NCI-H2107 (cell line): Measurements from ENCODE around the gene OR2A2.

ENCODE experiments used
- DNase-seq: peaks from one replicate; lab custom pipeline; 2025; lab: John Stamatoyannopoulos, UW

The OR2A2 gene

GRCh38 chr7:144142187-144142586, 32.8 kb downstream of the OR2A2 start:
- DNase-seq = no peak

DNA sequence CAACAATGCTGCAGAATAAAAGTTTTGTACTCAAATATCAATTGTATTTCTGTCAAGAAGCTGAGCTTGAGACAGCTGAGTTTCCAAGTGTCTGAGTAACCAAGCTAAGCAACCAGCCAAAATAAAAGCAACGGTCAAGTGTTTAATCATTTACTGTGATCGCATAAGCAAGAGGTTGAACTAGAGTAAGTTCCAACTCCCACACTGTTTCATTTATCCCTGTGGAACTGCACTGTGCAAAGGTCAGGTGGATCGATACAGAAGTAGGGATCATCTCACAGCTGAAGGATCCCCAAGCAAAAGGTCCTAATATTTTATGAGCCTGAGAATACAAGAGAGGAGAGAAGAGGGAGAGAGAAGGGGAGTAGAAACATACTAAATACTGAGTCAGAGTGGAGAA, 35.0 kb downstream of the OR2A2 start:
- no peak for DNase-seq

GRCh38 chr7:144148224-144148827, 38.9 kb downstream of the OR2A2 start:
- DNase-seq = no peak

DNA sequence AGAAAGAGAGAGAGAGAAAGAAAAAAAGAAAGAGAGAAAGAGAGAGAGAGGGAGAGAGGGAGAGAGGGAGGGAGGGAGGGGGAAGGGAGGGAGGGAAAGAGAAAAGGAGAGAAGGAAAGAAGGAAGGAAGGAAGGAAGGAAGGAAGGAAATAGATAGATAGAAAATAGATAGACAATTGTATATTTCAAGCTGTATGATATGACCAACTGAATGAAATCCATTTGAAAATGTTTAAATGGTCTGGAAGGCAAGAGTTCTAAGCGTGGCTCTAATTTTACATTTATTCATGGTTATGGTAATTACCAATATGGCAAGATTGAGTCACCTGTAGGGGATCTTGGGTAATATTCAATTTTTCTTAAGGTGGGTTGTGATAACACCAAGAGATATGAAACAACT, 49.5 kb downstream of the OR2A2 start:
- DNase-seq = no peak
